Measurements from ENCODE around the gene TEX38. TPM values are rescaled to one million over a fixed set of nuclear protein-coding genes. Genes with fewer than 3 reads are reported as not detected.
"Not testable (repeated sequence)": the region's sequence is repeated elsewhere in the genome, so short reads cannot be mapped to it uniquely, and the experiment has no call there.

The TEX38 gene
- total RNA-seq, 1 experiment from 2014 or later = not detected

- no TSS peak for BruUV-seq (replicated peaks)
- intact Hi-C loops (cut with micrococcal nuclease; ENCODE audit: unreplicated experiment) = no loop called here
- POLR2A ChIA-PET = no interaction called here
- H3K36me3 ChIP-seq (ENCODE audit: control insufficient read depth, insufficient read depth, low read length) = no peaks in the 10 kb centered on the region
- H3K9me3 Mint-ChIP-seq (ENCODE audit: unreplicated experiment) = no peaks in the 10 kb centered on the region
- TF ChIP-seq CTCF (IDR thresholded peaks at IDR 0.05; ENCODE audit: insufficient read depth in 1 of 2, low read depth in 1 of 2, low read length in 1 of 2, severe bottlenecking in 1 of 2, unreplicated experiment in 1 of 2) = no peak
- no peaks in the 10 kb centered on the region for H3K4me1 Mint-ChIP-seq (ENCODE audit: low read depth, unreplicated experiment)
- H3K4me3 ChIP-seq (ENCODE audit: low read depth, low read length) = no peak overlapping the region
- H3K27ac Mint-ChIP-seq (ENCODE audit: unreplicated experiment) = no peak overlapping the region
- CTCF ChIA-PET = interaction anchor here (0.6 kb wide), 1 partner anchor 72 kb away, joined by 3 read pairs; no protein-coding TSS in a partner anchor
- H3K27me3 ChIP-seq (replicated peaks; ENCODE audit: control insufficient read depth, insufficient read depth, low read length) = no peaks in the 10 kb centered on the region
- no peak for DNase-seq
- no peak overlapping the region for H3K4me3 Mint-ChIP-seq (ENCODE audit: unreplicated experiment)
- H3K27me3 Mint-ChIP-seq (ENCODE audit: insufficient read depth, unreplicated experiment) = no peaks in the 10 kb centered on the region
- no peaks in the 10 kb centered on the region for H3K9me3 ChIP-seq
- H3K36me3 Mint-ChIP-seq (ENCODE audit: insufficient read depth, unreplicated experiment) = peaks cover 16% of the 10 kb centered on the region
- no peaks in the 10 kb centered on the region for H3K4me1 ChIP-seq
These were observed 19.1 kb upstream of the TEX38 start for GRCh38 chr1:46652321-46653100.

- Mint-ChIP-seq H3K36me3 (ENCODE audit: insufficient read depth, unreplicated experiment) (peaks cover 16% of the 10 kb centered on the region), H3K4me3 (ENCODE audit: unreplicated experiment) (no peak overlapping the region), H3K27ac (ENCODE audit: unreplicated experiment) (no peak overlapping the region), H3K9me3 (ENCODE audit: unreplicated experiment) (no peaks in the 10 kb centered on the region), H3K4me1 (ENCODE audit: low read depth, unreplicated experiment) (no peaks in the 10 kb centered on the region), H3K27me3 (ENCODE audit: insufficient read depth, unreplicated experiment) (no peaks in the 10 kb centered on the region)
- Histone ChIP-seq H3K4me3 (ENCODE audit: low read depth, low read length) (no peak overlapping the region), H3K9me3 (no peaks in the 10 kb centered on the region), H3K27me3 (replicated peaks; ENCODE audit: control insufficient read depth, insufficient read depth, low read length) (no peaks in the 10 kb centered on the region), H3K36me3 (ENCODE audit: control insufficient read depth, insufficient read depth, low read length) (no peaks in the 10 kb centered on the region), H3K4me1 (no peaks in the 10 kb centered on the region)
- CTCF ChIA-PET = interaction anchor here (0.6 kb wide), 1 partner anchor 71 kb away, joined by 3 read pairs; no protein-coding TSS in a partner anchor
- no peak for TF ChIP-seq CTCF (IDR thresholded peaks at IDR 0.05; ENCODE audit: insufficient read depth in 1 of 2, low read depth in 1 of 2, low read length in 1 of 2, severe bottlenecking in 1 of 2, unreplicated experiment in 1 of 2)
- intact Hi-C loops (cut with micrococcal nuclease; ENCODE audit: unreplicated experiment) = no loop called here
- POLR2A ChIA-PET = interaction anchor here (1.1 kb wide), 1 partner anchor 49 kb away, joined by 3 read pairs; the partner anchor contains the start of gene MKNK1
- no peak for DNase-seq
- BruUV-seq (replicated peaks) = no TSS peak
These were observed 18.2 kb upstream of the TEX38 start for GRCh38 chr1:46653405-46653958.

- no peaks in the 10 kb centered on the region for H3K4me1 ChIP-seq
- no TSS peak for BruUV-seq (replicated peaks)
- DNase-seq = no peak
- H3K4me3 Mint-ChIP-seq (ENCODE audit: unreplicated experiment) = no peak overlapping the region
- H3K36me3 Mint-ChIP-seq (ENCODE audit: insufficient read depth, unreplicated experiment) = peaks cover 16% of the 10 kb centered on the region
- CTCF ChIA-PET = no interaction called here
- H3K27ac Mint-ChIP-seq (ENCODE audit: unreplicated experiment) = no peak overlapping the region
- H3K9me3 ChIP-seq = no peaks in the 10 kb centered on the region
- no peak for TF ChIP-seq CTCF (IDR thresholded peaks at IDR 0.05; ENCODE audit: insufficient read depth in 1 of 2, low read depth in 1 of 2, low read length in 1 of 2, severe bottlenecking in 1 of 2, unreplicated experiment in 1 of 2)
- no peaks in the 10 kb centered on the region for H3K9me3 Mint-ChIP-seq (ENCODE audit: unreplicated experiment)
- no peaks in the 10 kb centered on the region for H3K4me1 Mint-ChIP-seq (ENCODE audit: low read depth, unreplicated experiment)
- no peak overlapping the region for H3K4me3 ChIP-seq (ENCODE audit: low read depth, low read length)
- H3K36me3 ChIP-seq (ENCODE audit: control insufficient read depth, insufficient read depth, low read length) = no peaks in the 10 kb centered on the region
- POLR2A ChIA-PET = interaction anchor here (1.1 kb wide), 1 partner anchor 50 kb away, joined by 3 read pairs; the partner anchor contains the start of gene MKNK1
- no peaks in the 10 kb centered on the region for H3K27me3 Mint-ChIP-seq (ENCODE audit: insufficient read depth, unreplicated experiment)
- intact Hi-C loops (cut with micrococcal nuclease; ENCODE audit: unreplicated experiment) = no loop called here
- H3K27me3 ChIP-seq (replicated peaks; ENCODE audit: control insufficient read depth, insufficient read depth, low read length) = no peaks in the 10 kb centered on the region
These were observed 17.6 kb upstream of the TEX38 start for GRCh38 chr1:46654012-46654411.

GRCh38 chr1:46654698-46655097, 17.0 kb upstream of the TEX38 start:
- H3K27me3 Mint-ChIP-seq (ENCODE audit: insufficient read depth, unreplicated experiment); H3K4me1 Mint-ChIP-seq (ENCODE audit: low read depth, unreplicated experiment); CTCF ChIA-PET; H3K4me3 ChIP-seq (ENCODE audit: low read depth, low read length); H3K27me3 ChIP-seq (replicated peaks; ENCODE audit: control insufficient read depth, insufficient read depth, low read length); DNase-seq; H3K4me3 Mint-ChIP-seq (ENCODE audit: unreplicated experiment); H3K9me3 ChIP-seq; BruUV-seq (replicated peaks); H3K9me3 Mint-ChIP-seq (ENCODE audit: unreplicated experiment); H3K36me3 ChIP-seq (ENCODE audit: control insufficient read depth, insufficient read depth, low read length); intact Hi-C loops (cut with micrococcal nuclease; ENCODE audit: unreplicated experiment); H3K27ac Mint-ChIP-seq (ENCODE audit: unreplicated experiment); POLR2A ChIA-PET; H3K4me1 ChIP-seq: not testable (repeated sequence)
- H3K36me3 Mint-ChIP-seq (ENCODE audit: insufficient read depth, unreplicated experiment) = peaks cover 11% of the 10 kb centered on the region

Data from Caco-2 (cell line).